ENCODE measurements around the gene PFDN5.
A peak's percentile ranks its signal among the peaks of the same experiment; 100 is the strongest.
"Not testable (repeated sequence)": the region's sequence is repeated elsewhere in the genome, so short reads cannot be mapped to it uniquely, and the experiment has no call there.

PFDN5 gene

GRCh38 chr12:53287741-53288216, 7.6 kb upstream of the PFDN5 start:
- DNase-seq: peak; percentile 44 to 74 (median 57)

GRCh38 chr12:53288322-53288721, 7.0 kb upstream of the PFDN5 start:
- DNase-seq: no peak

- DNase-seq: no peak
Measured at GRCh38 chr12:53289891-53290290, 5.5 kb upstream of the PFDN5 start.

- DNase-seq: no peak
Measured at GRCh38 chr12:53290661-53291060, 4.7 kb upstream of the PFDN5 start.

GRCh38 chr12:53292426-53292825, 2.9 kb upstream of the PFDN5 start:
- DNase-seq: no peak

- DNase-seq: peak in 1 of 5 experiments; percentile 10
Measured at GRCh38 chr12:53295891-53296219, 513 bp downstream of the PFDN5 start.

- DNase-seq: not testable (repeated sequence)
Measured at GRCh38 chr12:53297106-53297505, 1.8 kb downstream of the PFDN5 start.

GRCh38 chr12:53298164-53298563, 2.8 kb downstream of the PFDN5 start:
- DNase-seq: no peak

- DNase-seq: peak in 2 of 5 experiments; percentile 2 to 46
Measured at GRCh38 chr12:53299101-53299453, 3.7 kb downstream of the PFDN5 start.

GRCh38 chr12:53299454-53300180, 4.3 kb downstream of the PFDN5 start, which contains the start of gene MYG1:
Gene MYG1, plus strand, starts transcription at chr12:53299695. Its CDS starts 43 bp downstream, at chr12:53299738.
- peak; percentile 59 to 94 (median 78) for DNase-seq

- DNase-seq: no peak
Measured at GRCh38 chr12:53300187-53300586, 4.8 kb downstream of the PFDN5 start.

- DNase-seq: no peak
Measured at GRCh38 chr12:53302903-53303302, 7.6 kb downstream of the PFDN5 start.

GRCh38 chr12:53306826-53307225, 11.5 kb downstream of the PFDN5 start:
- DNase-seq: no peak

- DNase-seq: no peak
Measured at GRCh38 chr12:53308276-53308675, 12.9 kb downstream of the PFDN5 start.

GRCh38 chr12:53313996-53314395, 18.7 kb downstream of the PFDN5 start:
- DNase-seq: no peak

GRCh38 chr12:53320352-53321195, 25.2 kb downstream of the PFDN5 start:
- no peak for DNase-seq

GRCh38 chr12:53324113-53324778, 28.9 kb downstream of the PFDN5 start:
- DNase-seq: peak in 4 of 5 experiments; percentile 19 to 85 (median 41)

- DNase-seq: peak; percentile 64 to 92 (median 76)
Measured at GRCh38 chr12:53324779-53325510, 29.6 kb downstream of the PFDN5 start.

GRCh38 chr12:53325511-53326061, 30.2 kb downstream of the PFDN5 start:
- DNase-seq: peak in 2 of 5 experiments; percentile 11 to 33

- no peak for DNase-seq
Measured at GRCh38 chr12:53326460-53327185, 31.3 kb downstream of the PFDN5 start.

GRCh38 chr12:53327435-53328042, 32.2 kb downstream of the PFDN5 start:
- DNase-seq: no peak
